ENCODE results near the gene SLC6A12.
"Not testable (repeated sequence)": the region's sequence is repeated elsewhere in the genome, so short reads cannot be mapped to it uniquely, and the experiment has no call there.

Gene SLC6A12

DNA sequence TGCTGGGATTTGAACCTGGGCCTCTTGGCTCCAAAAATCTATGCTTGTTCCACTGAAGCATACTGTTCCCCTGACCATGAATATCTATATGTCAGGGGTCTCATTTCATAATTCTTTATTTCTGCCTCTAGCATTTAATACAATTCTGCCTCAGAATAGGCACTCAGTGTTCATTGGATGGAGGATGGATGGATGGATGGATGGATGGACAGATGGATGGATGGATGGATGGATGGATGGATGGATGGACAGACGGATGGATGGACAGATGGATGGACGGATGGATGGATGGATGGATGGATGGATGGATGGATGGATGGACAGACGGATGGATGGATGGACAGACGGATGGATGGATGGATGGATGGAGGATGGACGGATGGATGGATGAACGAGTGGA lies 3.1 kb upstream of the SLC6A12 start:
- H3K27ac Mint-ChIP-seq; H3K4me3 Mint-ChIP-seq; H3K9me3 Mint-ChIP-seq; DNase-seq (ENCODE audit: low spot score); H3K36me3 Mint-ChIP-seq (ENCODE audit: low read depth); H3K4me1 Mint-ChIP-seq (ENCODE audit: low read depth): not testable (repeated sequence)
- peaks cover 11% of the 10 kb centered on the region for H3K27me3 Mint-ChIP-seq (ENCODE audit: low read depth)

- no peak overlapping the region for H3K4me3 Mint-ChIP-seq
Observed at GRCh38 chr12:215116-215515, 1.2 kb upstream of the SLC6A12 start.

DNA sequence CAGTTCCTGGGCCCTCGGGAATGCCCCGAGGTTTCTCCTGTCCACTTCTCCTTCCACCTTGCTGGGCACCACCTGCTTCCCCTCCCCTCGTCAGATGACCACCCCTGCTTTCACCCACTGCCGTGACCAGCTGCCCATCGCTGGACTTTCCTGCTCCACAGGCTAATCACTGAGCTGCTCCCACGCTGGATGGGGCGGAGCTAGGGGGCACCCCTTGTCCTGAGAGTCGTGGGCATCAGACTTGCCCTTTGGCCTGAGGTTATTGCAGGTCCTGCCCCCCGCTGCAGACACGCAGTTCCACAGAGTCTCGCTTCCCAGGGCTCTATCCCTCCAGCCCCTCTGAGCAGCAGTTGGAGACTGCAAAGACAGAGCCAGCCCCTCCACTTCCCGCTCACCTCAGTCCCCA lies 427 bp downstream of the SLC6A12 start:
- H3K27me3 Mint-ChIP-seq (ENCODE audit: low read depth), result peaks cover 21% of the 10 kb centered on the region
- peaks cover 4% of the 10 kb centered on the region for H3K4me1 Mint-ChIP-seq (ENCODE audit: low read depth)
- H3K4me3 Mint-ChIP-seq, result no peak overlapping the region
- no peaks in the 10 kb centered on the region for H3K36me3 Mint-ChIP-seq (ENCODE audit: low read depth)
- H3K27ac Mint-ChIP-seq, result no peak overlapping the region
- no peak for DNase-seq (ENCODE audit: low spot score)
- no peaks in the 10 kb centered on the region for H3K9me3 Mint-ChIP-seq

More at GRCh38 chr12:215116-215515, 1.2 kb upstream of the SLC6A12 start:
- DNase-seq (ENCODE audit: low spot score), result no peak
- Mint-ChIP-seq H3K4me1 (ENCODE audit: low read depth) (peaks cover 4% of the 10 kb centered on the region), H3K27ac (no peak overlapping the region), H3K27me3 (ENCODE audit: low read depth) (peaks cover 21% of the 10 kb centered on the region), H3K36me3 (ENCODE audit: low read depth) (no peaks in the 10 kb centered on the region), H3K9me3 (no peaks in the 10 kb centered on the region)

DNA sequence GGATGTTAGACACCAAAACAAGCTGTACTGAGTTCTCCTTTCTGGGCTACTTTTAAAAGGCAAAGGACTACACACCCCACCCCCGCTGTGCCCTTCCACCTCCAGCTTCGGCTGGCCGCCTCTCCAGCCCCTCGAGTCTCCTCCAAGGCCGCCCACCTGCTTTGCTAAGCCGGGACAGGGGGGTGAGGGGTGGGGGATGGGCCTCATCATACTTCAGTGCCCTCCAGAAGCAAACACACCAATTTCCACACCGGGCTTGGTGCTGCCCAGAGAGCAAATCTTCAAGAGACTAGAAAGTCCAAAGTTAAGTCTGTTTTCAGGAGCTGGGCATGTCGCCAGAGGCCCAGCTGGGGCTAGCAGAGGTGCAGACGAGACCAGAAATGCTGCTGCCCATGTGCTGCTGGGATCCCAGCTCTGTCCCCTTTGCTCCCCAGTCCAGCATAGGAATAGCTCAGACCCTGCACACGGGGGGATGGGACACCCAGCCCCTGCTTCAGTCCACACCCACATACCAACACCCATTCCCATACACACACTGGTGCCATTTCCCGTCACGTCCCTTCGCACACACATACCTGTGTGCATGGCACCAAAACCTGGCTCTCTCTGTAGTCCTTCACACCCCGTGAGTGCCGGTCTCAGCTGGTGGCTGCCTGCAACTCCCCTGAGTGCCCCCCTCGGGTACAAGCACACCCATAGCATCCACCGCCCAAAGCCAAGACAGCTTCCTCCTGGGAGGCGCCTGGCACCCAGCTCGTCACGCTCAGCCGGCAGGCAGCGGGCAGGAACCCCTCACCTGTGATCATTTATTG lies 1.0 kb downstream of the SLC6A12 start:
- H3K27me3 Mint-ChIP-seq (ENCODE audit: low read depth), result peaks cover 21% of the 10 kb centered on the region
- H3K4me3 Mint-ChIP-seq, result no peak overlapping the region
- DNase-seq (ENCODE audit: low spot score), result no peak
- no peaks in the 10 kb centered on the region for H3K9me3 Mint-ChIP-seq
- H3K27ac Mint-ChIP-seq, result no peak overlapping the region
- H3K36me3 Mint-ChIP-seq (ENCODE audit: low read depth), result no peaks in the 10 kb centered on the region
- peaks cover 4% of the 10 kb centered on the region for H3K4me1 Mint-ChIP-seq (ENCODE audit: low read depth)

GRCh38 chr12:212415-212714 lies 1.6 kb downstream of the SLC6A12 start:
- H3K4me3 Mint-ChIP-seq, result no peak overlapping the region

DNA sequence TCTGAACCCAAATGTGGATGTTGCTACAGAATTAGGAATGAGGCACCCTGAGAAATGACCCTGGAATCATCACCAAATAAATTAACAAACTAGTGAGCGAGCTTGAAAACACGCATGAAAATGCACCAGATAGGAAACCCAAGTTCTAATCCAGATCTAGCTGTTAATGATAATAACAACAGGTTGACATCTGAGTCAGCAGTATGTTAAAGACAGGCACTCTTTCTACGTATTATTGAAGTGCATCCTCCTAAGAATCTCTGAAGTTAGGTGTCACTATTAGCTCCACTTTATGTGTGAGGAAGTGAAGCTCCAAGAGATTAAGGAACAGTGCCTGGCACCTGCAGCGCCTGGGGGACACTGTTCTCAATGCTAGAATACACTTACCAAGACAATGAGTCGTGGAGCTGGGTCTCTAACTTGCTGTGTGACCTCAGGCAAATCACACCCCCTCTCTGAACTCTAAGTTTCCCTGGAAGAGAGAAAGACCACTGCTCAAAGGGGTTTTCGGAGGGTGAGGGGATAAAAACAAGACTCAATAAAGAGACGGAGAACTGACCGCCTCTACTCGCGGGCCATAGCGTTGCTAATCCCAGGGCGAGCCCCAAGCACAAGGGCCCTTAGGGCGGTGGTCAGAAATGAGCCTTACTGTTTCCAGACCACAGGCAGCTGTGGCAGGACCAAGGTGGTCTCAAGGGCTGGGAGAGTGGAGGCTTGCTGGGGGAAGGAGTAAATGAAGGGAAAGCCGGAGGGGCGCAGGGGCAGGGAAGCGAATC lies 2.1 kb downstream of the SLC6A12 start:
- peaks cover 4% of the 10 kb centered on the region for H3K4me1 Mint-ChIP-seq (ENCODE audit: low read depth)

More at GRCh38 chr12:212415-212714, 1.6 kb downstream of the SLC6A12 start:
- no peaks in the 10 kb centered on the region for H3K36me3 Mint-ChIP-seq (ENCODE audit: low read depth)
- DNase-seq (ENCODE audit: low spot score), result no peak
- no peaks in the 10 kb centered on the region for H3K9me3 Mint-ChIP-seq
- H3K27me3 Mint-ChIP-seq (ENCODE audit: low read depth), result peaks cover 21% of the 10 kb centered on the region
- no peak overlapping the region for H3K27ac Mint-ChIP-seq
- H3K4me1 Mint-ChIP-seq (ENCODE audit: low read depth), result peaks cover 4% of the 10 kb centered on the region

DNA sequence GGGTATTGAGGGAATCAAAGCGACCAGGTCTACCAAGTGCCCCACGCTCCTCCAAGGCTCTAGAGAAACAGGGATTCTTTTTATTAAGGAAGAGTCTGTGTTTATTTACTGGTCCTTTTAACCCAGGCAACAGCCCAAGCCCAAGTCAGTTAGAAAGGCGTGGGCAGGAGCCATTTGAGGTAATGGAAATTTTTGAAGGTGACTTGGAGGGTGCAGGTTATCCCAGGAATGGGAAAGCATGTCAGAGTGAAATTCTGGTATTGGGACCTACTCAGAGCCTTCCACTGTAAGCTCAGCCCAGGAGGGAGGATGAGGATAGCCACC lies 2.9 kb downstream of the SLC6A12 start:
- Mint-ChIP-seq H3K4me1 (ENCODE audit: low read depth) (peaks cover 4% of the 10 kb centered on the region), H3K9me3 (no peaks in the 10 kb centered on the region), H3K27me3 (ENCODE audit: low read depth) (peaks cover 25% of the 10 kb centered on the region), H3K27ac (no peak overlapping the region), H3K4me3 (no peak overlapping the region), H3K36me3 (ENCODE audit: low read depth) (no peaks in the 10 kb centered on the region)
- DNase-seq (ENCODE audit: low spot score), result no peak

More for the DNA sequence above, 2.1 kb downstream of the SLC6A12 start:
- DNase-seq (ENCODE audit: low spot score), result no peak
- Mint-ChIP-seq H3K27me3 (ENCODE audit: low read depth) (peaks cover 21% of the 10 kb centered on the region), H3K36me3 (ENCODE audit: low read depth) (no peaks in the 10 kb centered on the region), H3K4me3 (no peak overlapping the region), H3K9me3 (no peaks in the 10 kb centered on the region), H3K27ac (no peak overlapping the region)

DNA sequence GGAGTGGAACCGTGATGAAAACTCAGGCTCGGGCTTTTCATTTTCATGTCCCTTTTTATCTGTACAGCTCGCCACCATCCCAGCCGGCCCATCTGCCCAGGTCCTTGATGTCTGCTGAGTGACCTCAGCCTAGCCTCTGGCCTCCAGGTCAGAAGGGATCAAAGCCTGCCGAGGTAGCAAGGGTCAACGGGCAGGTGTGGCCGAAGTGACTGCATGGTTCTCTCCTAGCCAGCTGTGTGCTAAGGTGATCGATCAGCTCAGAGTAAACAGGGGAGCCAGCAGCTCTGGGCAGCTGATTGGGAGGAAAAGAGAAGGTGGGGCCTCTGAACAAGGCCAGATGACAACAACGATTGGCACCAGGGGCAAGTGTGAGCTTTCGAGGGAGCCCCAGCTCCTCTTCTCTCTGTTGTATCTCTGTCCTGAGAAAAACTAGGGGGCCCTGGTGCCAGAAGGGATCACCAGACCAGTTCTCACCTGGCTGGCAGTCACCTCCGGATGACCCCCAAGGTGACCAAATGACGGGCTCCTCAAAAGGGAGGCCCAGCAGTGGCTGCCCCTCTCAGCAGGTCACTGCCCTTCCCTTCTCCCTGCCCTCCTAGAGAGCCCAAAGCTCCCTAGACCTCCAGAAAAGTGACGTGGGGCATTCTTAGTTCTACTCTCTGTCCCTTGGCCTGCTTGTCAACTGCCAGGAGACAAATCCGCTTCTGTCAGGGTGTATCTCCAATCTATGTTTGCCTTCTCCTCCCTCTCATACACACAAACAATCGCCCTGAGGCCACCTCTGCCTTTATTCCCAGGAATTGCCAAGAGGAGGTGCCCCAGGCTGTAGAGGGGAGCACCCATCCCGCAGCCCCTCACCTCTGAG lies 3.4 kb downstream of the SLC6A12 start:
- no peak overlapping the region for H3K27ac Mint-ChIP-seq
- no peaks in the 10 kb centered on the region for H3K9me3 Mint-ChIP-seq
- H3K4me1 Mint-ChIP-seq (ENCODE audit: low read depth), result peaks cover 4% of the 10 kb centered on the region
- no peak for DNase-seq (ENCODE audit: low spot score)
- no peak overlapping the region for H3K4me3 Mint-ChIP-seq
- H3K36me3 Mint-ChIP-seq (ENCODE audit: low read depth), result no peaks in the 10 kb centered on the region
- H3K27me3 Mint-ChIP-seq (ENCODE audit: low read depth), result peaks cover 26% of the 10 kb centered on the region

DNA sequence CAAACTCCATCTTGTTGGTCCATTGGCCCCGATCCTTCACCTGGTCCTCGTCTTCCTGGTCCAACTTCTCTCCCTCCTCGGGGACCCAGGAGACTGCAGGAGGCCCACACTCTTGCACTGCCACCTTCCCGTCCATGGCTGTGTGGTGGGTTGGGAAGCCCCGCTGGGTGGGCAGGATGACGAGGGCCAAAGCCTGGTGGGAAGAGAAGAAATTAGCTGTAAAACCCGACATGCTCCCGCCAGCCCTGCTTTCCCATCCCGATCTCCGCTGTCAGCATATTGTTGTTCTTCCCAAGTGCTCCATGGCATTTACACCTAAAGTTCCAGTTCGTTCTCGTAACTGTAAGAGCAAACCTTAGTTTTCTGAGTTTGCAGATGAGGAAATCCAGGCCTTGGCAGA lies 4.1 kb downstream of the SLC6A12 start:
- H3K9me3 Mint-ChIP-seq, result no peaks in the 10 kb centered on the region
- H3K27ac Mint-ChIP-seq, result no peak overlapping the region
- DNase-seq (ENCODE audit: low spot score), result no peak
- H3K4me1 Mint-ChIP-seq (ENCODE audit: low read depth), result peaks cover 4% of the 10 kb centered on the region
- H3K4me3 Mint-ChIP-seq, result no peak overlapping the region
- peaks cover 29% of the 10 kb centered on the region for H3K27me3 Mint-ChIP-seq (ENCODE audit: low read depth)
- no peaks in the 10 kb centered on the region for H3K36me3 Mint-ChIP-seq (ENCODE audit: low read depth)

DNA sequence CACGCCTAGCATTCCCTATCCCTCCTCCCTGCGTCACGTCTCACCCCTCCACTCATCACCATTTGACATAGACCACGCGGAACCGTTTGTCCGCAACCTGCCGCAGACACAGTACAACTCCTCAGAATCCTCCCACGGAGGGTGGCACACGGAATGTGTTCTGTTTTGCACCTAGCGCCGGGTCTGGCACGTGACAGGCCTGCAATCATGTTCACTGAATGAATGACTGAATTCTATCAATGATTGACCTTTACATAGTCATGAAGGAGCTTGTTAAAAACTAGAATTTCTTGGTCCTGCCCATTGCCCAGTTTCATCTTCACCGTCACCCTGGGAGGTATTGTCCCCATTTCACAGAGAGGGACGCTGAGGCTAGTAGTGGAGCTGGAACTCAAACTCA lies 4.7 kb downstream of the SLC6A12 start:
- DNase-seq (ENCODE audit: low spot score), result no peak
- Mint-ChIP-seq H3K27ac (no peak overlapping the region), H3K9me3 (no peaks in the 10 kb centered on the region), H3K27me3 (ENCODE audit: low read depth) (peaks cover 35% of the 10 kb centered on the region), H3K4me1 (ENCODE audit: low read depth) (peaks cover 4% of the 10 kb centered on the region), H3K36me3 (ENCODE audit: low read depth) (no peaks in the 10 kb centered on the region), H3K4me3 (no peak overlapping the region)

DNA sequence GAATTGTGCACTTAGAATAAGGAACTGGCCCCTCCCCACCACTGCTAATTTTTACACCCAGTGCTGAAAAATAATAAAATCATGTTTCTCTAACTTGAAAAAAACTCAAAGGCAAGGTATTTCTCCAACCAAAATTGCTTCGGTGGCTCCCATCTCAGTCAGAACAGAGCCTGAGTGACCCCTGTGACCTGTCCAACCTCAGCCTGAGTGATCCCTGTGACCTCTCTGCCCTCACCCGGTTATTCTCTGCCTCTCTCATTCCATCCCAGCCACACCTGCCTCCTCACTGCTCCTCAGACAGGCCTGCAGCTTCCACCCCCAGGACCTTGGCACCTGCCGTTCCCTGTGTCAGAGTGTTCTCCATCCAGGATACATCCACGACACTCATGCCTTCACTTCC lies 5.1 kb downstream of the SLC6A12 start:
- Mint-ChIP-seq H3K4me3 (no peak overlapping the region), H3K27me3 (ENCODE audit: low read depth) (peaks cover 36% of the 10 kb centered on the region), H3K36me3 (ENCODE audit: low read depth) (no peaks in the 10 kb centered on the region), H3K27ac (no peak overlapping the region), H3K9me3 (no peaks in the 10 kb centered on the region), H3K4me1 (ENCODE audit: low read depth) (peaks cover 4% of the 10 kb centered on the region)
- no peak for DNase-seq (ENCODE audit: low spot score)

- peaks cover 4% of the 10 kb centered on the region for H3K4me1 Mint-ChIP-seq (ENCODE audit: low read depth)
- no peak overlapping the region for H3K27ac Mint-ChIP-seq
- H3K4me3 Mint-ChIP-seq, result no peak overlapping the region
- H3K36me3 Mint-ChIP-seq (ENCODE audit: low read depth), result no peaks in the 10 kb centered on the region
- no peak for DNase-seq (ENCODE audit: low spot score)
- H3K27me3 Mint-ChIP-seq (ENCODE audit: low read depth), result peaks cover 29% of the 10 kb centered on the region
- H3K9me3 Mint-ChIP-seq, result no peaks in the 10 kb centered on the region
Observed at GRCh38 chr12:207804-208203, 6.2 kb downstream of the SLC6A12 start.

- no peak overlapping the region for H3K27ac Mint-ChIP-seq
- no peak overlapping the region for H3K4me3 Mint-ChIP-seq
- H3K36me3 Mint-ChIP-seq (ENCODE audit: low read depth), result no peaks in the 10 kb centered on the region
Observed at GRCh38 chr12:206746-207440, 7.1 kb downstream of the SLC6A12 start.

More at GRCh38 chr12:206746-207440, 7.1 kb downstream of the SLC6A12 start:
- H3K4me1 Mint-ChIP-seq (ENCODE audit: low read depth), result no peaks in the 10 kb centered on the region
- H3K9me3 Mint-ChIP-seq, result no peaks in the 10 kb centered on the region
- peaks cover 34% of the 10 kb centered on the region for H3K27me3 Mint-ChIP-seq (ENCODE audit: low read depth)
- DNase-seq (ENCODE audit: low spot score), result no peak
